LNCAP (cell line): ENCODE measurements around the gene MS4A5.

ENCODE experiments used
- CTCF ChIP-seq: fragments of 450-650 bp; IDR thresholded peaks from 2 replicates; pipeline ENCODE4 v1.5.1; 2017; ENCODE audit warnings: mild to moderate bottlenecking

Gene MS4A5

DNA sequence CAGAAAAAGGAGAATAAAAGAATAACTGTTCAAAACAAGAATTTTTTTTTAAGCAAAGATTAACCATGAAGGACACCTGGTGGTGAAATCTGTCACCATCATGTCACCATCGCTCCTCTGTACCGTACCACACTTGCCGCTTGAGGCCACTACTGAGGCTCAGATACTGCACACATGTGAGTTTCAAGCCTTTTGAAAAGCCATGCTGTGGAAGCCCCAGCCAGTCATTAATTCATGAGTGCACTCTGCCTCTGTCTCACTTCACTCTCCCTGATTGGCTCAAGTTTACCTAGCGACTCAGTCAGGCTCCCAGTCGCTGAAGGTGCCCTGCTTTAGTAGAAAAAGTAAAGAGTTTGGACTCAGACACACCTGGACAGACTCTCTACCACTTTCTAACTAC, 56.6 kb downstream of the MS4A5 start:
- TF ChIP-seq CTCF = peak; percentile 88

DNA sequence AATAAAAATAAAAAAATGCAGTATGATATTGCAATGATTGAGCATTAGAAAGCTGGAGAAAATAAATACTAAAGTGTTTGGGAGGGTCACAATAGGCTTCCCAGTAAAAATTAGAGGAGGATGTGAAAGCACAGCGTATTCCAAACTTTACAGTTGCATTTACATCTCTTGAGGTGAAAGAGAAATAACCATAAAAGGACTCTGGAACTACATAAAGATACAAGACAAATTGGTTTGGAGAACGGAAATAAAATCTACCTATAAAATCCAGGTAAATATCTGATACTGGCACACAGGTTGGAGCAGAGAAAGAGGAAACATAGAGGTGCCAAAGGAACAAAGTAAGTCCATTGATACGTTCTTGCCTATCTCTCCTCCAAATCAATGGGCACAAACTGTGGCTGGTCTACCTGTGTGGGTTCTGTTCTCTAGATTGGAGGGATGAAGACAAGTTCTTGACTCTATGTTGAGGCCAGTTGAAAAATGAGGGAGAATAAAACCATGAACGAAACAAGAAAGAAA, 63.2 kb downstream of the MS4A5 start, which contains the start of gene MS4A12:
MS4A12 (plus strand) TSS at position 291 of the 522 bp plus-strand sequence. CDS start 4,541 bp downstream, outside the sequence.
- no peak for TF ChIP-seq CTCF

GRCh38 chr11:60493454-60493853, 64.1 kb downstream of the MS4A5 start:
- no peak for TF ChIP-seq CTCF
